SK-MEL-5 (cell line): ENCODE data around the gene ZHX3. TPM values are rescaled to one million over a fixed set of nuclear protein-coding genes. Genes with fewer than 3 reads are reported as not detected.
A peak's percentile ranks its signal among the peaks of the same experiment; 100 is the strongest.

ENCODE experiments used
- DNase-seq: peaks from one replicate; pipeline ENCODE4 v3.0.0-alpha.2; 2016; ENCODE audit warnings: low read depth, low spot score
- in situ Hi-C: cut with HindIII; loops from 2 replicates; pipeline ENCODE4 v1.10.0; 2016; ENCODE audit warnings: low sequenced_read_pairs, high pct_unique_total_duplicates, low pct_unique_long_range_greater_than_20kb
- total RNA-seq: library from RNA; depleted of rRNA; stranded (reverse); fragments of >200 nt; shearing (Covaris generic); gene quantifications from 2 replicates; pipeline ENCODE4 v1.2.3, GENCODE V29; 2014

ZHX3 gene
- total RNA-seq, 1 experiment from 2014 or later: 7.3 TPM

DNA sequence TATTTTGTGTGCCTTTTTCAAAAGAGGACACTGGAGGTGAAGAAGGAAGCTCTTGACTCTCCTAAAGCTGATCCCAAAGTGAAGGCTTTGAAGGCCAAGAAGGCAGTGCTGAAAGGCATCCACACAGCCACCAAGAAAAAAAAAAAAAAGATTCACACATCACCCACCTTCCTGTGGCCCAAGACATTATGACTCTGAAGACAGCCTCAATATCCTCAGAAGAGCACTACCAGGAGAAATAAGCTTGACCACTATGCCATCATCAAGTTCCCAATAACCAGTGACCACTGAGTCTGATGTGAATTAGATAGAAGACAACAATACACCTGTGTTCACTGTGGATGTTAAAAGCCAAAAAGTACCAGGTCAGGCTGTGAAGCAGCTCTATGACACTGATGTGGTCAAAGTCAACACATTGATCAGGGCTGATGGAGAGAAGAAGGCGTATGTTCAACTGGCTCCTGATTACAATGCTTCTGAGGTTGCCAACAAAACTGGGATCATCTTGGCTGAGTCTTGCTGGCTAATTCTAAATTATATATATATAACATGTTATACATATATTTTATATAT lies 120.8 kb downstream of the ZHX3 start:
- no peak for DNase-seq
- in situ Hi-C loops: no loop called here

DNA sequence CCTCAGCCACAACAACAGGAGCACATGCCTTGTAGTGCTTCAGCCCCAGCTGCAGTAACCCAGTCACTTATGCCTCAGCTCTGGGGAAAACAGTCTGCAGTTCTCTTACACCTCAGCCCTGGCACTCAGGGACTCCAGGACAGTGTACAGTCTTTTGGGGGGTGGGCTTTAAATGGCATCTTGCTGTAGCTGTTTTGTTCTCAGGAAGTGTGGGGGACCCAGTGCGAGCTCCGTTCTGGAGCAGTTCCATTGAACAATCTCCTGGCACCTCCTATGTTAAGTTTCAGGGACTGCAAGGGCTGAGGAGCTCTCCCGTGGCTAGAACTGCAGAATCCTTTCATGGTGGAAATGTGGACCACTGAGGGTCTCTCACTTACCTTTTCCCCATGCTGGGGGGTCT lies 125.0 kb downstream of the ZHX3 start:
- no peak for DNase-seq
- in situ Hi-C loops: no loop called here

DNA sequence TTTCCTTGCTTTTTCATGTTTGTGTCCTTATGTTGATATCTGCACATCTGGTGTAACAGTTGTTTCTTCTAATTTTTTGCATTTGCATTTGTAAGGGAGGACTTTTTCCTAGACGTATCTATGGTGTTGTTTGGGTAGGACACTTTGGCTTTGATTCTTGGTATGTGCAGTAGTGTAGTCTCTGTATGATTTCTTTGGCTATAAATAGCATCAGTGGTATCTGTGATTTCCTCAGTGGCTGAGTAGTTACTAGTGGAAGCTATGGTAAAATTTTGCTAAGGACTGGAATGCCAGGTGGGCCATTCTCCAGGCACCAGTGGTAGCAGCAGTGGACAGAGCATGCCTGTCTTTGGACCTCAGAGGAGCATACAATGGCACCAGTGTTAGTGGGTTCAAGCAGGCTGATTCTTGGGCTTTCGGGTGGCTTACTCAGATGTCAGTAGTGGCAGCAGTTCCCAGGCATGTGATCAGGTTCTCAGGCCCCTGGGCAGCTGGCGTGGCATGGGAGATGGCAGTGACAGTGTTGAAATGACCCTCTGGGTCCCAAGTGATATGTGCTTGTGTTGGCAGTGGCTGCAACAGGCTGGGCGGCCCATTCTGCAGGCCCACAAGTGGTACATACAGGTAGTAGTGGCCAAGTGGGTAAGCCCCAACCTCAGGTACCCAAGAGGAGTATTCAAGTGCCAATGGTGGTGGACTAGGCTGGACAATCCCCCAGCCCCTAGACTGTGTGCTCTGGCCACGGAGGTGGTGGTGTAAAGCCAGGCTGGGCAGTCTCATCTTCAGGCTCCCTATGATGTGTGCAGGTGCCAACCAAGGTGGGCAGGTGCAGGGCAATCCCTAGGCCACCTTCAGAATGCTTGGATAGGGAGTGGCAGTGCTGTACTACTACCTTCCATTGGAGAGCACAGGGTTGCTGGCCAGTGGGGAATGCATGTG lies 125.7 kb downstream of the ZHX3 start:
- DNase-seq: no peak
- in situ Hi-C loops: no loop called here

DNA sequence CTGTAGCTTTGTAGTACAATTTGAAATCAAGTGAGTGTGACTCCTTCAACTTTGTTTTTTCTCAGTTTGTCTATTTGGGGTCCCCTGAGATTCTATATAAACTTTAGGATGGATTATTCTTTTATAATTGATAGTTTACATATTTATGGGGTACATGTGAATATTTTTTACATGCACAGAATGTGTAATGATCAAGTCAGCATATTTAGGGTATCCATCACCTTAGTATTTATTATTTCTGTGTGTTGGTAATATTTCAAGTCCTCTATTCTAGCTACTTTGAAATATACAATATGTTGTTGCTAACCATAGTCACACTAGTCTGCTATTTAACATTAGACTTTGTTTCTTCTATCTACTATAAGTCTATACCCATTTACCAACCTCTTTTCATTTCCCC lies 129.9 kb downstream of the ZHX3 start:
- DNase-seq: no peak
- in situ Hi-C loops: no loop called here

DNA sequence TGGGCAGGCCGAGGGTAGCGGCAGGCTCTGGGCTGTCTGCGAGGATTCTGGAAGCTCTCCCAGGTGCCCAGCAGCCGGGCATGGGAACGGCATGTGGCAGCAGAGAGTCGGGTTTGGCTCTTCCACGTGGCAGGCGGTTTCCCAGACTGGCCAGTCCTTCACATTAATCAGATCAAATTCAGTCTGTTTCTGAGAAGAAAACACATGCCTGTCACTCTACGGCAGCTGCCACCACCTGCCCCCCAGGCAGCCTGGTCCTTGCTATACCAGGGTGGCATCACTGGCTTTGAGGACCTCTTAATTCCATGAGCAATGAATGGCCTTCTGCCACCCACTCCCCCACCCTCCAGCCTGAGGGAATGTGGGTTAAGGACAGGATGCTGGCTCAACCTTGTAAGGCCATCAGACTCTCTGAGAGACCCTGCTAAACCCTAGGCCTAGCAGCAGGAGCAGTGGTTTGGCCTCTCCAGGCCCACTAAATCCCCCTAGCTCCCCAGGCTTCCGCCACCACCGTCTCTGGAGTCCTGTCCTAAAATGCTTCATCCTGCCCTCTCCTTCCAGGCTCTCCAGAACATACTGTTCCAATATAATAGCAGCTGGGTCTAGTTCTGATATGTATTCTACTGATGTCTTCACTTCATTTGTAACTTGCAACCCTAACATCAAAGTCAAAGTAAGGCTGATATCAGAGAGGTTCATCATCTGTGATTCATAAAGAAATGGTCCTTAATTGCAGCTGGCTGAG lies 132.3 kb downstream of the ZHX3 start:
- in situ Hi-C loops: no loop called here
- DNase-seq: no peak

DNA sequence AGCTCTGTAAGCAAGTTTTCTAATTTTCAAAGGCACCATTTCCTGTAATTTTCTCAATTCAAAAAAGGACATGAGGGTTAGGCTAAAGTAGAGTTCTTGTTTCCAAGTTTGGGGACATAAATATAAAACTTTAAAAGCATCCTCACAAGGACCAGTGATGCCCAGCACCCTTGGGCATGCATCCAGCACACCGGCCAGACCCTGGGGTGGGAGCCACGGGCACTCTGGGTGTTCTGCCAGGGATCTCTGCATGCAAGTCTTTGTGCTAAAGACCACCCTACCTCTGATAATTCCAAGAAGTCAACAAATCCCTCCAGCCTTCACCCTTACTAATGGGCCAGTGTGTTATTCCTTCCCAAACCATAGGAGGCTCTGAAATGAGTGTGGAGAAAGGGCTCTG lies 133.7 kb downstream of the ZHX3 start:
- DNase-seq: no peak
- in situ Hi-C loops: no loop called here

DNA sequence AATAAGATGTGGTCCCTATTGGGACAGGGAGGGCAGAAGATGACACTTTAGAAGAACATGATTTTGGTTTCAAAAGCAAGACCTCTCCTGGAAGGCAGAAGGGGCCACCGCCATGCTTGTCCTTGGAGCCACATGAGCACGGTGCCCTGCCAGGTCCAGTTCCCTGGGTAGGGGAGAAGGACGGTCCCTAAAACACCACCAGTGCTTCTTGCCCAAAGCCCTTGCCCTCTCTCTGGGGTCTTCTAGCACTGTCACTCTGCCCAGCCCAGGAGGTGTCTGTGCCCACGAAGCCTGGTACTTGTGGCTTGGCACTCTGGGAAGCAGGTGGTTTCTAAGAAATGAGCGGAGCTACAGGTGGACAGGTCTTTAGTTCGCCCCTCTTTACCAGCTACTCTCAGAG lies 134.1 kb downstream of the ZHX3 start:
- no peak for DNase-seq
- in situ Hi-C loops: no loop called here

DNA sequence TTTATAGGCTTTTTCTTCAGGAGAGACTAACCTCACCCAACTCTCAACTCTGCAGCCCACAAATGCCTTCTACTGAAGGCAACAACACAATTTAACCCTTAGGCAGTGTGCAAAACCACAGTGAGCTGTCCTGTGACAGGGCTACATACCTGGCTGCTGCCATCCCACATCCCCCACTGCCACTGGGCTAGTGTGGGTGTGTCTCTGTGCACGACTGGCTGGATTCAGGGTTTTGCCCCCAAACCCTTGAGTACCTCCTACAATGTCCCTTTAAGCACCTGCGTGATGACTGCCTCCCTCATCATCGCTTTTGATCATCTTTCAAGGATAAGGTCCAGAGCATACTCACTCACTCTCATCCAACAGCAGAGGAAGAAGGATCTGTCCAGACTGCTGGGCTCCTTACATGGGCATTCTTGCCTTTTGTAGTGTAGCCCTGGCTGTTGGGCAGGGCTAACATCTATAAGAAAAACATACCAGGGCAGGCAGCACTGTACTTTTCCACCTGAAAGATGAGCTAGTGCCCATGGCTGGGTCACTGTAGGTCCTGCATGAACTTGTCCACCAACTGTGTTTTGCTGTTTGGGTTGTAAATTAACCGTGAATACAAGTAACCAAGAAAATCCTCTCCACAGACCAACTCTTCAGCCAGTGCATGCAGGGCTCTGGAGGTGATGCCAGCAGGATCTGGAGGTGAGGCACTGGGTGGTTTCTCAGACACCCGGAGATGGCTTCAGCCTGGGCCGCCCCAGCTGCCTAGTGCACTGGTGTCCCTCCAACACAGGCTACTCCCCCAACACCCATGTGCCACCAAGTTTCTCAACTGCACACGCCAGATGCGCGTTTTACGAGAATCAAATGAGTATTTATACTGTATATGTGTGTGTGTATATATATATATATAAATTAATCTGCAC lies 135.0 kb downstream of the ZHX3 start:
- no peak for DNase-seq
- in situ Hi-C loops: no loop called here

DNA sequence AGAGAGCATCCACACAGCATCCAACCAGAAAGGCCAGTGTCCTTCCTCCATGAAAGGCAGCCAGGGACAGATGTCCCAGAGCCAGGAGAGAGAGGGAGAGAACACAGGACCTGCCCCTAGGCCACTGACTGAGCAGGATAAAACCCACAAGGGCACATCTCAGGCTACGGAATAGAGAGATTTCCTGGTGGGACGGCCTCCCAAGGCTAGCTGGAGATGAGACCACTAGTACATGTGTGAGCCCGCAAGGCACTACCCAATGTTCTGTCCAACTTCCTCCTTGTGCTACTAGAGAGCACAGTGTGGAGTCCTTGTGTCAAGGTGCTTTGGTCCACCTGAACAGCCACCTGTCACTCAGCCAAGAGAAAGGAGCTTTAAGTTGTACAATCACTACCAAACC lies 136.0 kb downstream of the ZHX3 start:
- DNase-seq: no peak
- in situ Hi-C loops: no loop called here

DNA sequence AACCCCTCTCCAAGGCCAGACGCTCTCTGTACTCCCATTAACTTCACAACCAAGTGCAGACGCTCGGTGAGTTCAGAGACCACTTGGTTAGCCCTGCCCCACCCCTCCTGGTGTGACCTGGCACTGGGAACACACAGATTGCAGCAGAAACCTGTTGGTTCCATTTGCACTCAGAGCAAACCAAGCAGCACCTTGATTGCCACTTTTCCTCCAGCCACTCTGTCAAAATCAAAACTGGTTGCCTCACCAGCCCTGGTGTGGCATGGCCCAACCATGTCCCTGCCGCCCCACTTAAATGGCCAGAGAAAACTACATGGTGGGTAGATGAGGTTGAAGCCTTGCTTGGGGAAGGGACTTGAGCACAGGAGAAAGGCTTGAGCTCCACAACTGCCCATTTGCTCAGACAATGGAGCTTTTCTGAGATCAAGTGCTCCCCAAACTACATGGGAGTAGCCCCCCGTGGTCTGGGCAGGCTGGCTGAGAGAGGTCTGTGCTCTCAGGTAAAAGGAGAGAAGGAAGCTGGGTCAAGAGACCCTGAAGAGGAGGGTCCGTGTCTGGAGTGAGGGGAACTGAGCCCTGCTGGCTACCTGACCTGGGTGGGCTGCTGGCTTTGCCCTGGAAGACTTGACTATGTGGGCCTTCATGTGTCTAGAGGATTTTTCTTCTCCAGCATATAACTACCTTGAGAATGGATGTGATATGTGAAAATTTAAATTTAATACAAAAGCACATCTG lies 136.8 kb downstream of the ZHX3 start:
- no peak for DNase-seq
- in situ Hi-C loops: no loop called here

DNA sequence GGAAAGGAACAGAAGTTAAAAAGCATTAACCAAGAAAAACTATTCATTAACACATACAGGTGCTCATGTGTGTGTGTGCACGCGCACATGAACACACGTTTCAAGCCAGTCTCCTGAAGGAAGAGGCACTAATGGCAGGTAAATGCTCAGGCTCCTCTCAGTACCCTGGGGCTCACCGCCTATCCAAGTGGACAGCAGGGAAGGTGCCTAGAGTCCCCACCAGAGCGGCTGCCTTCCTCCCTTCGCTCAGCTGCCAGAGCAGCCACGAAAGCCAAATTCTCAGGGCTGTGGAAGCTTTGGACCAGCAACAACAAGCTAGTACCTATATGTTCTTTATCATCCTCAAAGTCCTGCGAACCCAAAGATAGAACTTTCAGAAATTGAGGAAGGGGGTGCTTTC lies 137.6 kb downstream of the ZHX3 start:
- DNase-seq: no peak
- in situ Hi-C loops: no loop called here

DNA sequence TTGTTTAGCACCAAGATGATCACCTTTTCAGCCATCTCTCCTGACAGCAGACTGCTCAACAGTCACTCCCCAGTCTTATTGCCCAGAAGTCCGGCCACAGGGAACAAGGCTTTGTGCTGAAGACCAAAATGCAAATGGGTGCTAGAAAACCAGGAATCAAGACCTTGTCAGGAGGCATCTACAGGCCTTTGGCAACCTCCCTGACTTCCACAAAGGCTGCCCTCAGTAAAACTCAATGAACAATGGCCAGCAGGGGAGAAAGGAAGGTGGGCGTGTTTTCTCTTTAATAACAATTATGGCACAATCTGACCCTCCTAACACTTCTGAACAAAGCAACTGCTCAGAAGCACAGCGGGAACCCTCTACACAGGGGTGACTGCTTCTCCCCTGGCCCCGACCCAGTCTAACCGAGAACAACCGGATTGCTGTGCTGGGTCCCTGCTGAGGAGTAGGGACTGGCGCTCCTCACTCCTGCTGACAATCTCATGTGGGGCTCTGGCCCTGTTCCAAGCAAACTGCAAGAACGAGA lies 138.6 kb downstream of the ZHX3 start:
- peak; percentile 96 for DNase-seq
- in situ Hi-C loops: no loop called here

DNA sequence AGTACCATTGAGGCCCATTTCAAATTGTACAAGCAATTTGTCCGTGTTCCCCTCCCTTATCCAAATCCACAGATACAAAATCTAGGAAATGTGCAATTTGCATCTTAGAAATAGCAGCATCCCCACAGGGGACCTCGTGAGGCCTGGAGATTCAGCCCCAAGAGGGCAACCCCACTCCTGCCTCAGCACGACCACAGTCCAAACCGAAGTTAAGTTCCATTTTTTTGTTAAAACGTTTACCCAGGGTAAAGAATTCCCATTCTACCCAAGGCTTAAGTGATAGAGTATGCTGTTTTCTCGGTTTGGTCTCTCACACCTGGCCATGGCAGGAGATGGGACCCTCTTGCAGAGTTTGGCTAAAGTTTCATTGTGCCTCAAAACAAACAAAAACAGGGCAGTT lies 139.0 kb downstream of the ZHX3 start:
- in situ Hi-C loops: no loop called here

DNA sequence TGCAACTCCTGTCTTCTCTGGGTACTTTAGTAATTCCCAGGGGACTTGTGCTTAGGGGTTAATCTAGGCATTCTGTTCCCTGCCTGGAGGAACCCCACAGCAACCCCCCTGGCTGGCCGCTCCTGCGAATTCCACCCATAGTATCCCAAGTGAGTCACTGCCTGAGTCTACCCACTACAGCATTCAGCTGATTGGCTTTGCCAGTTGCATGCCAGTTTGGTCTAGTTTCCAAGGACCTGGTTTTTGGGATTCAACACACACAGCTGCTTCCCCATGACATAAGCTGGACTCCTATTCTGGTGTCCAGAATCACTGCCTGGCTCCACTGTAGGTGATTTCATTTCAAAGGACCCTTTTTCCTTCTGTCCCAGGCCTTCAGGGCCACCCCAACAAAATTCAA lies 139.9 kb downstream of the ZHX3 start:
- in situ Hi-C loops: no loop called here
- DNase-seq: no peak

More for the DNA sequence above, 139.0 kb downstream of the ZHX3 start:
- DNase-seq: no peak

DNA sequence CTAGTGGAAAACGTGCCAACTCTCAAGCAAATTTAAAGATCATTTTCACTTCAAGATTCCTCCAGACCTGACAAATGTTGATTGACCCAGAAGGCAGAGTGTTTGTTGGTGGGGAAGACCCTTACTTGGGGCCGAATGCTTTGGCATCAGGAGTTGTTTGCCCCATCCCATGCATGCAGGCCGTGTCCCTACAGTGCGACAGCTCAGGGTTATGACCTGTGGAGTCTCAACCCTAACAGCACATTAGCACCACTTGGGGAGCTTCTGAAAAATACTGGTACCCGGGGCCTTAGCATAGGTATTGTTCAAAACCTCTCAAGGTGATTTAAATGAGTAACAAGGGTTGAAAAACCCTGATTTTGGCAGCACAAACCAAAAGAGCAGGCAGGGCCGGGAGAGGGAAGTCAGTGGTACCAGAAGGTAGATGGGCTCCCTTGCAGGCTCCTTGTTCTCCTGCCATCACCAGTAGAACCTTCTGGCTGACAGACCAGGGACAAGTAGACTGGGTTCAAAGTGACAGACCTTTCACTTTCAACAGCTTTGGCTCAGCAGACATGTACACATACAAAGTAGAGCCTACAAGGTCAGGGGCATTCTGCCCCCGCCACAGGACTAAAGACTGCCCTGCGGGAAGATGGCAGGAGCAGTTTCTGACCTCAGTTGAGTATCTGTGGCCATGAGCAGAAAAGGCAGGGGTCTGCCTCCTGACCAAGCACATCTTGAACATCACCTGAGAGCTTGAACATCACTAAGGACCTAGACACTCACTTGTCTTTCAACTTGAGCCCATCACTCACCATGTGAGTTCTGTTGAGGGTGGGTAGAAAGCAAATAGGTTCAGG lies 140.6 kb downstream of the ZHX3 start:
- in situ Hi-C loops: no loop called here
- DNase-seq: no peak

DNA sequence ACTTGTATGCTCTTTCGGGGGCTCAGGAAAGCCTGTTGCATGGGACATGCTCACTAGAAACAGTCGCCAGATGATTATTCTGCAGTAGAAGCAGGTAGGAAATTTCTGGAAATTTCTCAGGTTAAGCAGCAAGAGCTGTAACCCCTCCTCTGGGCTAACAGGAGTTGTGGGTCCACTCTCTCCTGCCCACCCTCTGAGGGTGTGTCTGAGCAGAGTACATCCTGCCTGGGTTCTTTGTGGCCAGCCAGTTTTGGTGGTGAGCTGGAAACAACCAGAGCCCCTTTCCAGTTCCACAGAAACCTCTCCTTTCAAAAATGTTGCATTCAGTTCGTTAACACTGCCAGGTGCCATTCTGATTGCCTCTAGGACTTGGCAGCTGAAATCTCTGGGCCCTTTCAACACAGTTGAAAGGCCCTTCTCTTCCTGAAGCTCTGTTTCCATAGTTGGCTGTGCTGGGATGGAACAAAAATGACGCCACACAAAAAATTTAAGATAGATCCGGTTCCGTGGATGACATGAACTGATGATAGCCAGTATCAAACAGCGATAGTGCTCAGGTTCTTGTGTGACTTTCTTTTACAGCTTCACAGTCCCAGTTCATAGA lies 141.7 kb downstream of the ZHX3 start:
- in situ Hi-C loops: no loop called here

More for the DNA sequence above, 141.7 kb downstream of the ZHX3 start:
- no peak for DNase-seq
